ENCODE data around the gene SLC5A11.
A peak's percentile ranks its signal among the peaks of the same experiment; 100 is the strongest.

The SLC5A11 gene

GRCh38 chr16:24821129-24821528 lies 24.6 kb upstream of the SLC5A11 start:
- no peak for DNase-seq
- no peak overlapping the region for H3K27ac Mint-ChIP-seq
- TF ChIP-seq CTCF (IDR thresholded peaks at IDR 0.05), result no peak
- peaks cover 81% of the 10 kb centered on the region for H3K36me3 Mint-ChIP-seq (ENCODE audit: low read depth)
- H3K9me3 Mint-ChIP-seq, result no peaks in the 10 kb centered on the region
- H3K4me3 Mint-ChIP-seq, result no peak overlapping the region
- no peaks in the 10 kb centered on the region for H3K27me3 Mint-ChIP-seq (ENCODE audit: low read depth, poor library complexity)
- no peaks in the 10 kb centered on the region for H3K4me1 Mint-ChIP-seq

GRCh38 chr16:24822542-24822941 lies 23.2 kb upstream of the SLC5A11 start:
- H3K27me3 Mint-ChIP-seq (ENCODE audit: low read depth, poor library complexity), result no peaks in the 10 kb centered on the region
- H3K9me3 Mint-ChIP-seq, result no peaks in the 10 kb centered on the region
- no peaks in the 10 kb centered on the region for H3K4me1 Mint-ChIP-seq
- H3K36me3 Mint-ChIP-seq (ENCODE audit: low read depth), result peaks cover 87% of the 10 kb centered on the region
- peak overlapping the region; percentile 94 for H3K27ac Mint-ChIP-seq
- H3K4me3 Mint-ChIP-seq, result no peak overlapping the region
- TF ChIP-seq CTCF (IDR thresholded peaks at IDR 0.05), result no peak
- DNase-seq, result no peak

- no peak for TF ChIP-seq CTCF (IDR thresholded peaks at IDR 0.05)
- Mint-ChIP-seq H3K27ac (peak overlapping the region; percentile 94), H3K36me3 (ENCODE audit: low read depth) (peaks cover 83% of the 10 kb centered on the region), H3K9me3 (no peaks in the 10 kb centered on the region), H3K27me3 (ENCODE audit: low read depth, poor library complexity) (no peaks in the 10 kb centered on the region), H3K4me3 (no peak overlapping the region), H3K4me1 (no peaks in the 10 kb centered on the region)
- no peak for DNase-seq
Measured at GRCh38 chr16:24822974-24823373, 22.8 kb upstream of the SLC5A11 start.

- Mint-ChIP-seq H3K36me3 (ENCODE audit: low read depth) (peaks cover 59% of the 10 kb centered on the region), H3K4me1 (no peaks in the 10 kb centered on the region), H3K27ac (peak overlapping the region; percentile 84), H3K4me3 (no peak overlapping the region), H3K27me3 (ENCODE audit: low read depth, poor library complexity) (no peaks in the 10 kb centered on the region), H3K9me3 (no peaks in the 10 kb centered on the region)
- DNase-seq, result no peak
- no peak for TF ChIP-seq CTCF (IDR thresholded peaks at IDR 0.05)
Measured at GRCh38 chr16:24825696-24826095, 20.1 kb upstream of the SLC5A11 start.

GRCh38 chr16:24826096-24826690 lies 19.6 kb upstream of the SLC5A11 start:
- no peaks in the 10 kb centered on the region for H3K9me3 Mint-ChIP-seq
- H3K27me3 Mint-ChIP-seq (ENCODE audit: low read depth, poor library complexity), result no peaks in the 10 kb centered on the region
- no peak for DNase-seq
- H3K4me3 Mint-ChIP-seq, result no peak overlapping the region
- TF ChIP-seq CTCF (IDR thresholded peaks at IDR 0.05), result no peak
- H3K27ac Mint-ChIP-seq, result peak overlapping the region; percentile 8
- peaks cover 54% of the 10 kb centered on the region for H3K36me3 Mint-ChIP-seq (ENCODE audit: low read depth)
- H3K4me1 Mint-ChIP-seq, result no peaks in the 10 kb centered on the region

GRCh38 chr16:24826817-24827566 lies 18.8 kb upstream of the SLC5A11 start:
- TF ChIP-seq CTCF (IDR thresholded peaks at IDR 0.05), result no peak
- DNase-seq, result no peak
- H3K4me1 Mint-ChIP-seq, result no peaks in the 10 kb centered on the region
- H3K9me3 Mint-ChIP-seq, result no peaks in the 10 kb centered on the region
- peaks cover 48% of the 10 kb centered on the region for H3K36me3 Mint-ChIP-seq (ENCODE audit: low read depth)
- H3K27me3 Mint-ChIP-seq (ENCODE audit: low read depth, poor library complexity), result no peaks in the 10 kb centered on the region
- peak overlapping the region; percentile 65 for H3K27ac Mint-ChIP-seq
- H3K4me3 Mint-ChIP-seq, result no peak overlapping the region
